ENCODE data around the gene FREM1. TPM values are rescaled to one million over a fixed set of nuclear protein-coding genes. Genes with fewer than 3 reads are reported as not detected.

The FREM1 gene
- total RNA-seq, 1 donor from 2014 or later, result 2.7 TPM

GRCh38 chr9:14766299-14766698 is 143.9 kb downstream of the FREM1 start:
- TF ChIP-seq CTCF (IDR thresholded peaks at IDR 0.05), result no peak
- no peak for TF ChIP-seq POLR2AphosphoS5 (IDR thresholded peaks at IDR 0.05; ENCODE audit: insufficient read depth in 1 of 2, low read depth in 1 of 2)
- TF ChIP-seq POLR2A (IDR thresholded peaks at IDR 0.05), result no peak
- no peaks in the 10 kb centered on the region for H3K4me1 ChIP-seq
- no peak for DNase-seq (ENCODE audit: extremely low spot score in 2 of 2)
- no peak overlapping the region for H3K27ac ChIP-seq
- H3K9me3 ChIP-seq, result no peaks in the 10 kb centered on the region
- no peak overlapping the region for H3K4me3 ChIP-seq
- H3K36me3 ChIP-seq, result no peaks in the 10 kb centered on the region
- no peaks in the 10 kb centered on the region for H3K27me3 ChIP-seq
- intact Hi-C loops (cut with DNase I), result loop anchor here (10.0 kb wide), 1 partner anchor 151 kb away; no protein-coding TSS in a partner anchor

DNA sequence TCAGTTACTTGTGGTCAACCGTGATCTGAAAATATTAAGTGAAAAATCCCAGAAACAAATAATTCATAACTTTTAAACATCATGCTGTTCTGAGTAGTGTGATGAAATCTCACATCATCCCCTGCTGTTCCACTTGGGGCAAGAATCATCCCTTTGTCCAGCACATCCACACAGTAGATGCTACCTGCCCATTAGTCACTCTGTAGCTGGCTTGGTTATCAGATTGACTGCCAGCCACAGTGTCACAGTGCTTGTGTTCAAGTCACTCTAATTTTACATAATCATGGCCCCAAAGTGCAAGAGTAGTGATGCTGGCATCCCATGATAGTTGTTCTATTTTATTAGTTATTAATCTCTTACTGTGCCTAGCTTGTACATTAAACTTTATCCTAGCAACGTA is 148.6 kb downstream of the FREM1 start:
- intact Hi-C loops (cut with DNase I), result loop anchor here (10.0 kb wide), 1 partner anchor 147 kb away; no protein-coding TSS in a partner anchor
- H3K4me3 ChIP-seq, result no peak overlapping the region
- no peak for TF ChIP-seq POLR2AphosphoS5 (IDR thresholded peaks at IDR 0.05; ENCODE audit: insufficient read depth in 1 of 2, low read depth in 1 of 2)
- TF ChIP-seq POLR2A (IDR thresholded peaks at IDR 0.05), result no peak
- TF ChIP-seq CTCF (IDR thresholded peaks at IDR 0.05), result no peak

GRCh38 chr9:14760060-14760459 is 150.2 kb downstream of the FREM1 start:
- DNase-seq (ENCODE audit: extremely low spot score in 2 of 2), result no peak
- Histone ChIP-seq H3K27me3 (no peaks in the 10 kb centered on the region), H3K4me3 (no peak overlapping the region), H3K9me3 (no peaks in the 10 kb centered on the region), H3K27ac (no peak overlapping the region), H3K4me1 (no peaks in the 10 kb centered on the region), H3K36me3 (no peaks in the 10 kb centered on the region)
- intact Hi-C loops (cut with DNase I), result loop anchor here (10.0 kb wide), 1 partner anchor 145 kb away; no protein-coding TSS in a partner anchor
- TF ChIP-seq POLR2A (IDR thresholded peaks at IDR 0.05) (no peak), POLR2AphosphoS5 (IDR thresholded peaks at IDR 0.05; ENCODE audit: insufficient read depth in 1 of 2, low read depth in 1 of 2) (no peak), CTCF (IDR thresholded peaks at IDR 0.05) (no peak)

More for the DNA sequence above, 148.6 kb downstream of the FREM1 start:
- Histone ChIP-seq H3K27ac (no peak overlapping the region), H3K9me3 (no peaks in the 10 kb centered on the region), H3K27me3 (no peaks in the 10 kb centered on the region), H3K36me3 (no peaks in the 10 kb centered on the region), H3K4me1 (no peaks in the 10 kb centered on the region)
- no peak for DNase-seq (ENCODE audit: extremely low spot score in 2 of 2)

DNA sequence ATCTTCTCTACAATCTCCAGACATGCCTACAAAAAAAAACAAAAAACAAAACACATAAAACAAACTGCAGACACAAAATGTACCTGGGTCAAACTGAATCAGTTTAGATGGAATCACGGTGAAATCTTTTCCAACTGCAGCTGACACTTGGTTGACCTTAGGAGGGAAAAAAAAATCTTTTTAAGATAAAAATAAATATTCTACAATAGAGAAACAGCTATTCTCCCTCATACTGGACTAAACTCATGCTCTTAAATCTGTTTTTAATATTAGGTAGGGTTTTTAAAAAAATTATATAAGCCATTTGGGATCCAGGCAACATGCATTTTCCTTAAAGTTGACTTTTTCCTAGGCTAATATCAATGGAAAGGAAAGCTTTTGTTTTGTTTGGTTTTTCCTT is 153.9 kb downstream of the FREM1 start:
- intact Hi-C loops (cut with DNase I), result no loop called here
- no peaks in the 10 kb centered on the region for H3K4me1 ChIP-seq
- DNase-seq (ENCODE audit: extremely low spot score in 2 of 2), result no peak

DNA sequence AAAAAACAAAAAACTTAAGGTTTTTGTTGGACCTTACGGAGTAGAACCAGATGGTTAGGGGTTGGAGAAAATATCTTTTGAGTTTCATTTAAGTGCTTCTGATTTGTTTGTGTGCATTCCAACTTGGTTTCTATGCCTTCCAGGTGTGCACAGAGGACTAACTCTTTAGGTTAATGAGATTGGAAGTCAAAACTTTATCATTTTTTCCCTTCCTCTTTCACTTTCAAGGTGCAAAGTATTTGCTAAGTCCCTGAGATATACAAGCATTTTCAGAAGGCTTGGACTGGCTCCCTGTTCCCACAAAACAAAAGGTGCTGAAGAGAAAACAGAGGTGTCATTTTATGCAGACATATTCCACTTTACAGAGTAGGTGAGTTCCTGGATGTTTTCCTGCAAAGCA is 157.4 kb downstream of the FREM1 start:
- Histone ChIP-seq H3K36me3 (no peaks in the 10 kb centered on the region), H3K27me3 (no peaks in the 10 kb centered on the region), H3K27ac (no peak overlapping the region), H3K9me3 (no peaks in the 10 kb centered on the region), H3K4me3 (no peak overlapping the region), H3K4me1 (no peaks in the 10 kb centered on the region)
- no peak for DNase-seq (ENCODE audit: extremely low spot score in 2 of 2)
- intact Hi-C loops (cut with DNase I), result no loop called here
- TF ChIP-seq POLR2AphosphoS5 (IDR thresholded peaks at IDR 0.05; ENCODE audit: insufficient read depth in 1 of 2, low read depth in 1 of 2), result no peak
- no peak for TF ChIP-seq POLR2A (IDR thresholded peaks at IDR 0.05)
- no peak for TF ChIP-seq CTCF (IDR thresholded peaks at IDR 0.05)

More for the DNA sequence above, 153.9 kb downstream of the FREM1 start:
- Histone ChIP-seq H3K4me3 (no peak overlapping the region), H3K36me3 (no peaks in the 10 kb centered on the region), H3K27ac (no peak overlapping the region), H3K27me3 (no peaks in the 10 kb centered on the region), H3K9me3 (no peaks in the 10 kb centered on the region)
- no peak for TF ChIP-seq CTCF (IDR thresholded peaks at IDR 0.05)
